Keratinocyte (primary cell): ENCODE results near the gene PDK4. TPM values are rescaled to one million over a fixed set of nuclear protein-coding genes. Genes with fewer than 3 reads are reported as not detected.

Source experiments
- DNase-seq: peaks from one replicate; pipeline ENCODE4 v3.0.0-alpha.2; 2011; ENCODE audit warnings: low read depth, missing footprints, low spot score
- FAIRE-seq: peaks from 2 replicates; lab custom pipeline; 2011; peaks lifted over from hg19 to GRCh38; lab: Jason Lieb, UNC
- H2AFZ ChIP-seq: 2 replicates; pipeline ENCODE4 v1.6.0; 2012; ENCODE audit warnings: low read length, control low read depth, inconsistent platforms; ENCODE audit not compliant: control insufficient read depth
- H3K27ac ChIP-seq: 2 replicates; pipeline ENCODE4 v1.5.1; 2011; ENCODE audit warnings: low read length; ENCODE audit not compliant: control insufficient read depth, insufficient read depth
- H3K27me3 ChIP-seq: 3 replicates; pipeline ENCODE4 v1.6.0; 2011; ENCODE audit warnings: low read length; ENCODE audit not compliant: control insufficient read depth, insufficient read depth; ENCODE audit errors: extremely low read depth
- H3K36me3 ChIP-seq, 2 experiments: 2 replicates in 1 of 2; 3 replicates in 1 of 2; pipeline ENCODE4 v1.5.1; 2011; ENCODE audit warnings: low read length in 2 of 2, mild to moderate bottlenecking in 1 of 2; ENCODE audit not compliant: control insufficient read depth in 2 of 2, insufficient read depth in 2 of 2; ENCODE audit errors: extremely low read depth in 1 of 2
- H3K4me1 ChIP-seq: 3 replicates; pipeline ENCODE4 v1.5.1; 2011; ENCODE audit warnings: low read length; ENCODE audit not compliant: control insufficient read depth, insufficient read depth; ENCODE audit errors: extremely low read depth
- H3K4me2 ChIP-seq: 3 replicates; pipeline ENCODE4 v1.6.0; 2011; ENCODE audit warnings: low read depth, low read length; ENCODE audit not compliant: control insufficient read depth, insufficient read depth; ENCODE audit errors: extremely low read depth
- H3K4me3 ChIP-seq, 3 experiments: fragments of 200-600 bp in 1 of 3; sonication (generic) in 1 of 3; 2 replicates in 2 of 3; 3 replicates in 1 of 3; pipeline ENCODE4 v1.5.1; 2011 to 2016; ENCODE audit warnings: low read length in 3 of 3, mild to moderate bottlenecking in 3 of 3, control low read depth in 2 of 3, inconsistent platforms in 1 of 3, low read depth in 1 of 3, mixed read lengths in 1 of 3, mixed run types in 1 of 3, moderate library complexity in 1 of 3; ENCODE audit not compliant: control insufficient read depth in 2 of 3, insufficient read depth in 2 of 3; ENCODE audit errors: extremely low read depth in 1 of 3
- H3K79me2 ChIP-seq: 2 replicates; pipeline ENCODE4 v1.6.0; 2012; ENCODE audit warnings: low read length; ENCODE audit not compliant: control insufficient read depth, insufficient read depth
- H3K9ac ChIP-seq: 3 replicates; pipeline ENCODE4 v1.6.0; 2011; ENCODE audit warnings: low read length; ENCODE audit not compliant: control insufficient read depth, insufficient read depth; ENCODE audit errors: extremely low read depth
- H3K9me1 ChIP-seq: 3 replicates; pipeline ENCODE4 v1.6.0; 2011; ENCODE audit warnings: low read length; ENCODE audit not compliant: control insufficient read depth, insufficient read depth; ENCODE audit errors: extremely low read depth
- H3K9me3 ChIP-seq: 2 replicates; pipeline ENCODE4 v1.5.1; 2012; ENCODE audit warnings: low read depth, low read length; ENCODE audit not compliant: control insufficient read depth
- H4K20me1 ChIP-seq: 3 replicates; pipeline ENCODE4 v1.6.0; 2011; ENCODE audit warnings: low read length; ENCODE audit not compliant: control insufficient read depth, insufficient read depth; ENCODE audit errors: extremely low read depth
- CTCF ChIP-seq, 3 experiments: IDR thresholded peaks in 1 of 3; conservative IDR thresholded peaks in 1 of 3; optimal IDR thresholded peaks in 1 of 3; 2 replicates in 2 of 3; 3 replicates in 1 of 3; pipeline versions ENCODE3 to v1.5.1; 2011; ENCODE audit warnings: low read length in 3 of 3, mild to moderate bottlenecking in 3 of 3, moderate library complexity in 2 of 3, control low read depth in 1 of 3, inconsistent platforms in 1 of 3; ENCODE audit not compliant: insufficient read depth in 2 of 3; ENCODE audit errors: extremely low read depth in 1 of 3
- EZH2 ChIP-seq: IDR thresholded peaks from one replicate; pipeline ENCODE4 v1.6.1; 2012; ENCODE audit warnings: inconsistent platforms, mild to moderate bottlenecking, low read length, moderate library complexity
- dilution Hi-C: fragments of 300-500 bp; cut with MboI; formaldehyde crosslinking; loops from one replicate; pipeline ENCODE4 v1.7.0; 2020; ENCODE audit warnings: low sequenced_read_pairs; ENCODE audit not compliant: extremely low pct_ligation_motif_present
- polyA plus RNA-seq, 5 experiments: library from polyadenylated mRNA; depleted of rRNA in 3 of 5; stranded (reverse) in 3 of 5; stranded (forward) in 1 of 5; unstranded in 1 of 5; fragments of >200 nt; gene quantifications; 1 replicate in 1 of 5; 2 replicates in 3 of 5; 3 replicates in 1 of 5; pipeline versions ENCODE4 v1.2.1 to v1.2.3, GENCODE V29; 2011 to 2012; ENCODE audit warnings: missing spikeins in 2 of 5, low read depth in 1 of 5, low replicate concordance in 1 of 5

Gene PDK4
- polyA plus RNA-seq, 1 donor (not counting 4 experiments of a cell fraction or from before 2014, with no cell fraction given), result not detected

DNA sequence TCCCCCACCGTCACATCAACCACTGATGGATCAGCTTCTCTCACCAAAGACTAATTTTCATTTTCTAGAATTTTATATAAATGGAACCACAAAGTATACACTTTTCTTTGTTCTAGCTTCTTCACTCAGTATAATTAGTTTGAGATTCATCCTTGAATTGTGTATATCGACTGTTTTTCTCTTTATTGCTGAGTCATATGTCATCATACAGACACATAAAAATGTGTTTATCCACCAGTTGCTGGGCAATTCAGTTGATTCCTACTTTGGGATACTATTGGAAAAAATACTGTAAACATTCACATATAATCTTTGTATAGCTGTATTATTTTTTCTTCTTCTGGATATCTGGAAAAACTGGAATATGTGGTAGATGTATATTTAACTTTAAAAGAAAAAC, 26.6 kb downstream of the PDK4 start:
- no peaks in the 10 kb centered on the region for H3K36me3 ChIP-seq
- no peaks in the 10 kb centered on the region for H3K9me1 ChIP-seq
- H4K20me1 ChIP-seq, result no peaks in the 10 kb centered on the region
- no peak overlapping the region for H2AFZ ChIP-seq
- no peak for TF ChIP-seq EZH2
- no peak for TF ChIP-seq CTCF (optimal IDR thresholded peaks at IDR 0.05 in 1 of 3, IDR thresholded peaks at IDR 0.05 in 1 of 3, conservative IDR thresholded peaks at IDR 0.05 in 1 of 3; ENCODE audit: extremely low read depth in 1 of 3, insufficient read depth in 2 of 3, low read length in 3 of 3)
- DNase-seq, result no peak
- no peaks in the 10 kb centered on the region for H3K9me3 ChIP-seq
- no peaks in the 10 kb centered on the region for H3K79me2 ChIP-seq
- H3K27ac ChIP-seq, result no peak overlapping the region
- H3K4me2 ChIP-seq, result no peak overlapping the region
- no peaks in the 10 kb centered on the region for H3K4me1 ChIP-seq
- FAIRE-seq, result no peak
- no peaks in the 10 kb centered on the region for H3K27me3 ChIP-seq
- H3K9ac ChIP-seq, result no peak overlapping the region
- dilution Hi-C loops, result no loop called here
- H3K4me3 ChIP-seq, result no peak overlapping the region

DNA sequence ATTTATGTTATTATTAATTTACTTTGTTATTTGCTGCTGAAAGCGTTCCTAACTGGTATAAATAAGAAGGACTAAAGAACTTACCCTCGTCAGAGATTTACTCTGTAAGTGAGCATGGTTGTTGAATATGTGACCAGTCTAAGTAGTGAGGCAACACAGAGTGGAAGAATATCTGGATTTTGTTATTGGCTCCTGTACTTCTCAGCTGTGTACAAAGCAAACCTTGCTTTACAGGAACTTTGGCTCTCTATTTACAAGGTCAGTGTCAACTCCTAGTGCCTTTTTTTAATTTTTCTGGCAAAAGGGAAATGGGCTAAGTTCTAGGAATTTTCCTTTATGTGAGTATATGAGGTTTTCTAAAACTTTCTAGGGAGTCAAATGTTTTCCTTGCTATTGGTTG, 35.6 kb downstream of the PDK4 start:
- Histone ChIP-seq H3K9me1 (no peaks in the 10 kb centered on the region), H3K4me3 (no peak overlapping the region), H3K9me3 (no peaks in the 10 kb centered on the region), H4K20me1 (no peaks in the 10 kb centered on the region), H3K4me1 (no peaks in the 10 kb centered on the region), H2AFZ (no peak overlapping the region), H3K4me2 (no peak overlapping the region), H3K27me3 (no peaks in the 10 kb centered on the region), H3K9ac (no peak overlapping the region), H3K36me3 (no peaks in the 10 kb centered on the region), H3K79me2 (no peaks in the 10 kb centered on the region), H3K27ac (no peak overlapping the region)
- no peak for DNase-seq
- TF ChIP-seq EZH2 (no peak), CTCF (optimal IDR thresholded peaks at IDR 0.05 in 1 of 3, IDR thresholded peaks at IDR 0.05 in 1 of 3, conservative IDR thresholded peaks at IDR 0.05 in 1 of 3; ENCODE audit: extremely low read depth in 1 of 3, insufficient read depth in 2 of 3, low read length in 3 of 3) (no peak)
- no peak for FAIRE-seq
- dilution Hi-C loops, result no loop called here
